ENCODE measurements around the gene HMG20A.

DNA sequence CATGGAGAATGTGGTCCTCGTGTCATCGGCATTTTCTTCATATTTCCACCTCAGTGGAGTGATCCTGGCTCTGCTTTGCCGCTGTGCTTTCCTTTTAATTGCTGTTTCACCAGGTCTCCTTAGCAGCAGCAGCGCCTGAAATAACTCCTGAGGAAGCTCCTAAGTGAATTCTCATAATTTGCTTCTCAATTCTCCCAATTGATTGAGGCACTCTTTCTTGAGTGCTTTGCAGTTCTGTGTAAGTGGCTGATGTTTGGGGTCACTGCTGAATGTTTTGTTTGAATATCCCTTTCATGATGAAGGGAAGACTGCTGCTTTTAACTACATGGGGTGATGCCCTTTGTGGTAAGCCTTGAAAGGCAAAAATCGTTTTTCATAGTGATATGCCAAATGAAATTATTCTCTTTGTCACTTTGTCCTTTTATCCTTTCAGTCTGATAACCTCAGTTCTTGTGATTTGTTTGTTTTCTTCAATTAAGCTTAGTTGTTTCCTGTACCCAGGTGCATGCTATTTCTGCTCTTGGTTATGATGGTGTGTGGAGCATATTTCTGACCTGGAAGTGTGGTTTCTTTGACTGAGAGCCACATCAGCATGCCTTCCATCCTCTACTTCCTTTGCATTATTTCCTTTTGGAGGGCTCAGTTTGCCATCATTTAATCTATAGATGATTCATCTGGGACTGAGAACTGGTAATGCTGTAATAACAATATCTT lies 36.7 kb downstream of the HMG20A start:
- TF ChIP-seq GATA3 (IDR thresholded peaks at IDR 0.05; ENCODE audit: low read depth, low read length) (no peak), GATA2 (IDR thresholded peaks at IDR 0.05; ENCODE audit: low read depth, low read length) (no peak)

Data from SH-SY5Y (cell line).